HG03159 (cell line): ENCODE measurements around the gene CACNA1C.

ENCODE experiments used
- ATAC-seq: cut with Tn5 transposase; IDR thresholded peaks from one replicate; pipeline ENCODE4 v1.9.1; 2021; ENCODE audit warnings: mild to moderate bottlenecking, moderate library complexity; ENCODE audit not compliant: unreplicated experiment

The CACNA1C gene

GRCh38 chr12:2606186-2606910 lies 553.6 kb downstream of the CACNA1C start:
- no peak for ATAC-seq

- no peak for ATAC-seq
These were observed 555.3 kb downstream of the CACNA1C start for GRCh38 chr12:2607881-2608607.

GRCh38 chr12:2608608-2608945 lies 555.8 kb downstream of the CACNA1C start:
- no peak for ATAC-seq

- no peak for ATAC-seq
These were observed 556.2 kb downstream of the CACNA1C start for GRCh38 chr12:2609020-2609419.

- ATAC-seq = no peak
These were observed 557.6 kb downstream of the CACNA1C start for GRCh38 chr12:2610358-2610757.

- ATAC-seq = no peak
These were observed 560.7 kb downstream of the CACNA1C start for GRCh38 chr12:2613326-2614073.

- no peak for ATAC-seq
These were observed 561.6 kb downstream of the CACNA1C start for GRCh38 chr12:2614341-2614740.

- no peak for ATAC-seq
These were observed 563.0 kb downstream of the CACNA1C start for GRCh38 chr12:2615665-2616402.

GRCh38 chr12:2616763-2617162 lies 564.0 kb downstream of the CACNA1C start:
- no peak for ATAC-seq

GRCh38 chr12:2617365-2617764 lies 564.6 kb downstream of the CACNA1C start:
- ATAC-seq = no peak

- no peak for ATAC-seq
These were observed 565.7 kb downstream of the CACNA1C start for GRCh38 chr12:2618291-2618995.

- no peak for ATAC-seq
These were observed 566.3 kb downstream of the CACNA1C start for GRCh38 chr12:2619136-2619535.

GRCh38 chr12:2622460-2622859 lies 569.7 kb downstream of the CACNA1C start:
- ATAC-seq = no peak

GRCh38 chr12:2623472-2623871 lies 570.7 kb downstream of the CACNA1C start:
- no peak for ATAC-seq

- no peak for ATAC-seq
These were observed 571.9 kb downstream of the CACNA1C start for GRCh38 chr12:2624543-2625288.

GRCh38 chr12:2625289-2625612 lies 572.5 kb downstream of the CACNA1C start:
- ATAC-seq = no peak

- ATAC-seq = no peak
These were observed 574.5 kb downstream of the CACNA1C start for GRCh38 chr12:2627076-2627834.

GRCh38 chr12:2627835-2628191 lies 575.0 kb downstream of the CACNA1C start:
- no peak for ATAC-seq

- ATAC-seq = no peak
These were observed 575.6 kb downstream of the CACNA1C start for GRCh38 chr12:2628401-2628800.
